H9 (cell line): ENCODE measurements around the gene MAD1L1. TPM values are rescaled to one million over a fixed set of nuclear protein-coding genes. Genes with fewer than 3 reads are reported as not detected.

Experiments
- DNase-seq: peaks from one replicate; pipeline ENCODE4 v3.0.0-alpha.2; 2017
- H2AFZ ChIP-seq: one replicate; pipeline ENCODE4 v1.6.1; 2013; ENCODE audit warnings: mild to moderate bottlenecking, low read length, control low read depth, moderate library complexity
- H2AK5ac ChIP-seq: 2 replicates; pipeline ENCODE4 v1.6.1; 2013; ENCODE audit warnings: low read length, control low read depth, mixed read lengths; ENCODE audit not compliant: insufficient read length
- H2BK120ac ChIP-seq: one replicate; pipeline ENCODE4 v1.6.1; 2013; ENCODE audit warnings: low read depth, mild to moderate bottlenecking, low read length, control low read depth, inconsistent platforms; ENCODE audit not compliant: poor library complexity, severe bottlenecking
- H2BK12ac ChIP-seq: 2 replicates; pipeline ENCODE4 v1.6.1; 2013; ENCODE audit warnings: low read length, control low read depth, mixed read lengths, low read depth; ENCODE audit not compliant: insufficient read length
- H2BK15ac ChIP-seq: 2 replicates; pipeline ENCODE4 v1.6.1; 2013; ENCODE audit warnings: low read depth, low read length, control low read depth
- H2BK20ac ChIP-seq: one replicate; pipeline ENCODE4 v1.6.1; 2013; ENCODE audit warnings: low read depth, mild to moderate bottlenecking, low read length, control low read depth, inconsistent platforms; ENCODE audit not compliant: poor library complexity, severe bottlenecking
- H2BK5ac ChIP-seq: 2 replicates; pipeline ENCODE4 v1.6.1; 2013; ENCODE audit warnings: low read length, control low read depth, mixed read lengths; ENCODE audit not compliant: insufficient read length
- H3K14ac ChIP-seq: 2 replicates; pipeline ENCODE4 v1.6.1; 2013; ENCODE audit warnings: low read length, control low read depth; ENCODE audit not compliant: insufficient read depth
- H3K18ac ChIP-seq: 2 replicates; pipeline ENCODE4 v1.6.1; 2013; ENCODE audit warnings: low read depth, mild to moderate bottlenecking, mixed read lengths, low read length, control low read depth; ENCODE audit not compliant: insufficient read length
- H3K23ac ChIP-seq: 2 replicates; pipeline ENCODE4 v1.6.1; 2013; ENCODE audit warnings: low read length, control low read depth, mixed read lengths, low read depth; ENCODE audit not compliant: insufficient read length
- H3K23me2 ChIP-seq: 2 replicates; pipeline ENCODE4 v1.6.1; 2013; ENCODE audit warnings: low read depth, mild to moderate bottlenecking, mixed read lengths, low read length, control low read depth; ENCODE audit not compliant: insufficient read length, poor library complexity, severe bottlenecking
- H3K27ac ChIP-seq: 2 replicates; pipeline ENCODE4 v1.5.1; 2013; ENCODE audit warnings: low read length, control low read depth, mixed read lengths, low read depth; ENCODE audit not compliant: insufficient read length
- H3K27me3 ChIP-seq: 2 replicates; pipeline ENCODE4 v1.6.1; 2013; ENCODE audit warnings: low read length, control low read depth, inconsistent platforms; ENCODE audit not compliant: insufficient read depth
- H3K4ac ChIP-seq: 2 replicates; pipeline ENCODE4 v1.6.1; 2013; ENCODE audit warnings: low read depth, mild to moderate bottlenecking, control low read depth, inconsistent platforms, low read length, moderate library complexity
- H3K4me1 ChIP-seq: 2 replicates; pipeline ENCODE4 v1.6.1; 2013; ENCODE audit warnings: low read length, control low read depth, inconsistent platforms; ENCODE audit not compliant: insufficient read depth
- H3K4me2 ChIP-seq: 2 replicates; pipeline ENCODE4 v1.6.1; 2013; ENCODE audit warnings: low read length, control low read depth, mixed read lengths; ENCODE audit not compliant: insufficient read length, insufficient read depth
- H3K56ac ChIP-seq: 2 replicates; pipeline ENCODE4 v1.6.1; 2013; ENCODE audit warnings: low read depth, mild to moderate bottlenecking, mixed read lengths, low read length, control low read depth; ENCODE audit not compliant: insufficient read length
- H3K79me1 ChIP-seq: 2 replicates; pipeline ENCODE4 v1.6.1; 2013; ENCODE audit warnings: low read depth, mild to moderate bottlenecking, moderate library complexity, low read length, control low read depth, inconsistent platforms; ENCODE audit not compliant: insufficient read depth, poor library complexity, severe bottlenecking
- H3K79me2 ChIP-seq: 2 replicates; pipeline ENCODE4 v1.6.1; 2013; ENCODE audit warnings: low read length, control low read depth, inconsistent platforms; ENCODE audit not compliant: insufficient read depth
- H3K9ac ChIP-seq: 2 replicates; pipeline ENCODE4 v1.6.1; 2013; ENCODE audit warnings: low read length, control low read depth, mixed read lengths; ENCODE audit not compliant: insufficient read length; ENCODE audit errors: extremely low read depth
- H3K9me3 ChIP-seq: one replicate; pipeline ENCODE4 v1.6.1; 2013; ENCODE audit warnings: low read depth, low read length, inconsistent platforms; ENCODE audit not compliant: control insufficient read depth
- H3T11ph ChIP-seq: one replicate; pipeline ENCODE4 v1.6.1; 2013; ENCODE audit warnings: mild to moderate bottlenecking, low read length, control low read depth, inconsistent platforms
- H4K20me1 ChIP-seq: one replicate; pipeline ENCODE4 v1.6.1; 2013; ENCODE audit not compliant: control insufficient read depth, insufficient read length, insufficient read depth
- H4K5ac ChIP-seq: 2 replicates; pipeline ENCODE4 v1.6.1; 2013; ENCODE audit warnings: low read depth, mild to moderate bottlenecking, mixed read lengths, low read length, control low read depth; ENCODE audit not compliant: insufficient read length
- H4K8ac ChIP-seq: replicated peaks from 2 replicates; pipeline ENCODE4 v1.6.1; 2013; ENCODE audit warnings: low read length, control low read depth, mixed read lengths, low read depth; ENCODE audit not compliant: insufficient read length
- H4K91ac ChIP-seq: 2 replicates; pipeline ENCODE4 v1.6.1; 2013; ENCODE audit warnings: low read depth, mild to moderate bottlenecking, moderate library complexity, mixed read lengths, low read length, control low read depth; ENCODE audit not compliant: insufficient read length
- H3K27ac Mint-ChIP-seq, 3 experiments: 2 replicates in 2 of 3; 3 replicates in 1 of 3; pipeline ENCODE4 v1.8.0; 2020 to 2021; ENCODE audit warnings: mixed read lengths in 3 of 3, mild to moderate bottlenecking in 1 of 3, moderate library complexity in 1 of 3
- H3K27me3 Mint-ChIP-seq: 2 replicates; pipeline ENCODE4 v1.8.0; 2021; ENCODE audit warnings: low read depth, mild to moderate bottlenecking, moderate library complexity, mixed read lengths
- H3K36me3 Mint-ChIP-seq, 3 experiments: 2 replicates in 2 of 3; 3 replicates in 1 of 3; pipeline ENCODE4 v1.8.0; 2020 to 2021; ENCODE audit warnings: low read depth in 3 of 3, mixed read lengths in 3 of 3; ENCODE audit not compliant: insufficient read depth in 1 of 3
- H3K4me1 Mint-ChIP-seq, 2 experiments: 2 replicates each; pipeline ENCODE4 v1.8.0; 2020; ENCODE audit warnings: mixed read lengths in 2 of 2
- H3K4me3 Mint-ChIP-seq, 2 experiments: 2 replicates in 1 of 2; 3 replicates in 1 of 2; pipeline ENCODE4 v1.8.0; 2020 to 2021; ENCODE audit warnings: mild to moderate bottlenecking in 2 of 2, mixed read lengths in 2 of 2, moderate library complexity in 1 of 2
- H3K9me3 Mint-ChIP-seq, 2 experiments: 2 replicates in 1 of 2; 3 replicates in 1 of 2; pipeline ENCODE4 v1.8.0; 2020; ENCODE audit warnings: mild to moderate bottlenecking in 2 of 2, mixed read lengths in 2 of 2, moderate library complexity in 1 of 2
- CTCF ChIP-seq: fragments of 200-600 bp; sonication (generic); conservative IDR thresholded peaks from 3 replicates; pipeline ENCODE4 v1.8.0; 2021; ENCODE audit warnings: antibody characterized with exemption, mild to moderate bottlenecking
- WGBS: extraction: QIAGEN DNeasy Blood & Tissue Kit; methylation state at CpG from one replicate; pipeline ENCODE4 v1.1.7; 2013; ENCODE audit warnings: missing lambda C conversion rate, low lambda C conversion rate, mixed read lengths; ENCODE audit not compliant: insufficient read length; ENCODE audit errors: extremely low coverage; 5-methylcytosine and 5-hydroxymethylcytosine counted together
- total RNA-seq: library from RNA; stranded (reverse); gene quantifications from 2 replicates; pipeline ENCODE4 v1.2.1, GENCODE V29; 2021

The MAD1L1 gene
- total RNA-seq, 1 experiment from 2014 or later = 39.0 TPM

GRCh38 chr7:2055956-2056355 is 176.8 kb downstream of the MAD1L1 start:
- Histone ChIP-seq H2BK120ac (no peak overlapping the region), H4K5ac (no peak overlapping the region), H2BK15ac (no peak overlapping the region), H2BK12ac (no peak overlapping the region), H3K27ac (no peak overlapping the region), H3K4me1 (no peaks in the 10 kb centered on the region), H4K91ac (no peak overlapping the region), H4K20me1 (peaks cover 2% of the 10 kb centered on the region), H3K79me2 (no peaks in the 10 kb centered on the region), H3K4ac (no peak overlapping the region), H2AK5ac (no peak overlapping the region), H3K56ac (no peak overlapping the region), H3K27me3 (no peaks in the 10 kb centered on the region), H3K9ac (no peak overlapping the region), H3K23me2 (no peaks in the 10 kb centered on the region), H3K9me3 (peaks cover 9% of the 10 kb centered on the region), H2BK5ac (no peak overlapping the region), H3K14ac (no peak overlapping the region), H3K4me2 (no peak overlapping the region), H3K79me1 (no peaks in the 10 kb centered on the region), H3T11ph (no peak overlapping the region), H4K8ac (no peak overlapping the region), H2BK20ac (no peak overlapping the region), H3K23ac (no peak overlapping the region), H3K18ac (no peak overlapping the region), H2AFZ (no peak overlapping the region)
- Mint-ChIP-seq H3K27me3 (peaks cover 4% of the 10 kb centered on the region), H3K4me3 (no peak overlapping the region), H3K27ac (peak overlapping the region in 2 of 3 experiments; percentile 81 to 90; a peak in 5 of 7 replicates), H3K9me3 (peaks cover 18 to 21% of the 10 kb centered on the region in 2 experiments), H3K4me1 (peaks cover 5 to 6% of the 10 kb centered on the region in 2 experiments), H3K36me3 (peaks cover 15 to 22% (median 19%) of the 10 kb centered on the region in 3 experiments; a peak in 6 of 7 replicates)
- WGBS = no CpG with 5 or more reads among the region's 11 CpGs
- DNase-seq = no peak
- no peak for TF ChIP-seq CTCF
